Measurements from ENCODE around the gene EPM2A. TPM values are rescaled to one million over a fixed set of nuclear protein-coding genes. Genes with fewer than 3 reads are reported as not detected.
"Not testable (repeated sequence)": the region's sequence is repeated elsewhere in the genome, so short reads cannot be mapped to it uniquely, and the experiment has no call there.

EPM2A gene
- total RNA-seq, 1 donor from 2014 or later: 6.4 TPM

DNA sequence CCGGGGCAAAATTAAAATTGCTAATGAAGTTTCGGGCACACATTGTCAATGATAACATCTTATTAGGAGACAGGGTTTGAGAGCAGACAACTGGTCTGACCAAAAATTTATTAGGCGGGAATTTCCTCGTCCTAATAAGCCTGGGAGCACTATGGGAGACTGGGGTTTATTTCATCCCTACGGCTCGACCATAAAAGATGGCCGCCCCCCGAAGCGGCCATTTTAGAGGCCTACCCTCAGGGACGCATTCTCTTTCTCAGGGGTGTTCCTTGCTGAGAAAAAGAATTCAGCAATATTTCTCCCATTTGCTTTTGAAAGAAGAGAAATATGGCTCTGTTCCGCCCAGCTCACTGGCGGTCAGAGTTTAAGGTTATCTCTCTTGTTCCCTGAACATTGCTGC is 37.9 kb downstream of the EPM2A start:
- DNase-seq (ENCODE audit: low spot score); H3K9me3 Mint-ChIP-seq; intact Hi-C loops (cut with micrococcal nuclease); H3K27me3 Mint-ChIP-seq (ENCODE audit: low read depth); H3K4me3 Mint-ChIP-seq (ENCODE audit: low read depth); H3K27ac Mint-ChIP-seq; H3K36me3 Mint-ChIP-seq (ENCODE audit: low read depth); H3K4me1 Mint-ChIP-seq (ENCODE audit: low read depth): not testable (repeated sequence)

DNA sequence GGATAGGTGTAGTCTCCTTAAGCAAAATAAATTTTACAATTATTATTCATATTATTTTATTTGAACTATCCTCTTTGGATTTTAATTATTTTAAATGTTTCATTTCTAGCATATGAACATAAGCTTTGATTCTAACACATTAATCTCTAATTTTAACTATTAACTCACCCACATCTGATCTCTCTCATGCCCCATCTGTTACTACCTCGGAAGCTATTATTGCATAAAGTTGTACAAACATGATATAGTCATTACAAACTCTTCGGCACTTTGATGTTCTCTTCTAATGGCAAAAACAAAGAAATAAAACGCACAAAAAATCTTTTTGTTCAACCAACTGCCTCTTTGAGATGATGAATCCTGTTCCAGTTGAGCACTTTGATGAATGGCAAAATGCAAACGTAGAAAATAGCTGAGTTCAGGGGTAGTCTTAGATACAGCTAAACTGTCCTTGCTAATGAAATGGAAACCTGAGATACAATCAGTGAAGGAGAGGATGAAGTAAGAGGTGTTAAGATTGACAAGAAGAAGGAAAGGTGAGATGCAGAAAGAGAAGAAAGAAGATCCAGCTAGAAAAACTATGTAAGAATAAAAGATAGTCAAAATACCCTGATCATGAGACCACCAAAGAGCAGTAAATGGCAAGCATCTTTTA is 41.1 kb downstream of the EPM2A start:
- no peaks in the 10 kb centered on the region for H3K4me1 Mint-ChIP-seq (ENCODE audit: low read depth)
- no peaks in the 10 kb centered on the region for H3K27me3 Mint-ChIP-seq (ENCODE audit: low read depth)
- H3K4me3 Mint-ChIP-seq (ENCODE audit: low read depth): no peak overlapping the region
- DNase-seq (ENCODE audit: low spot score): no peak
- H3K9me3 Mint-ChIP-seq: peaks cover 5% of the 10 kb centered on the region
- intact Hi-C loops (cut with micrococcal nuclease): no loop called here
- H3K36me3 Mint-ChIP-seq (ENCODE audit: low read depth): no peaks in the 10 kb centered on the region
- no peak overlapping the region for H3K27ac Mint-ChIP-seq

GRCh38 chr6:145690969-145691368 is 44.4 kb downstream of the EPM2A start:
- intact Hi-C loops (cut with micrococcal nuclease): no loop called here
- H3K4me1 Mint-ChIP-seq (ENCODE audit: low read depth): peaks cover 3% of the 10 kb centered on the region
- DNase-seq (ENCODE audit: low spot score): no peak
- H3K27me3 Mint-ChIP-seq (ENCODE audit: low read depth): no peaks in the 10 kb centered on the region
- H3K36me3 Mint-ChIP-seq (ENCODE audit: low read depth): no peaks in the 10 kb centered on the region
- H3K27ac Mint-ChIP-seq: no peak overlapping the region
- H3K9me3 Mint-ChIP-seq: no peaks in the 10 kb centered on the region
- H3K4me3 Mint-ChIP-seq (ENCODE audit: low read depth): no peak overlapping the region

DNA sequence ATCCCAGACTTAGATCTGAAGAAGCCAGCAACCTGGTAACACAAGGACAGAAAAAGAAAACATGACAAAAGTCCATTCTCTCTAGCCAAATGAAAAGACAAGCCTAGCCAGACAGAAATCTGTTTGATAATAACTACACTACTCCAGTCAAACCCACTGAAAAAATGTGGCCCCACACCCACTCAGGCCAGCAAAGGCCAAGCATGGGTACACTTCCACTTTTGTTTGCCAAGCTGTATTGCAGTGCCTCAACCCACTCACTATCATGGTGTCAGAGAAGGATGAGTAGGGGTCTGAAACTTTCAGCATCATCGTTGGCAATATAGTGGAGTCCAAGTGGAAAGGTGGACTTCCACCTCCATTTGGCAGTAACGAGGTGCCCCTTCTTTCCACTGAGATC is 45.8 kb downstream of the EPM2A start:
- intact Hi-C loops (cut with micrococcal nuclease): no loop called here
- DNase-seq (ENCODE audit: low spot score): no peak
- Mint-ChIP-seq H3K36me3 (ENCODE audit: low read depth) (peaks cover 2% of the 10 kb centered on the region), H3K4me3 (ENCODE audit: low read depth) (no peak overlapping the region), H3K27me3 (ENCODE audit: low read depth) (no peaks in the 10 kb centered on the region), H3K9me3 (no peaks in the 10 kb centered on the region), H3K27ac (no peak overlapping the region), H3K4me1 (ENCODE audit: low read depth) (peaks cover 3% of the 10 kb centered on the region)

DNA sequence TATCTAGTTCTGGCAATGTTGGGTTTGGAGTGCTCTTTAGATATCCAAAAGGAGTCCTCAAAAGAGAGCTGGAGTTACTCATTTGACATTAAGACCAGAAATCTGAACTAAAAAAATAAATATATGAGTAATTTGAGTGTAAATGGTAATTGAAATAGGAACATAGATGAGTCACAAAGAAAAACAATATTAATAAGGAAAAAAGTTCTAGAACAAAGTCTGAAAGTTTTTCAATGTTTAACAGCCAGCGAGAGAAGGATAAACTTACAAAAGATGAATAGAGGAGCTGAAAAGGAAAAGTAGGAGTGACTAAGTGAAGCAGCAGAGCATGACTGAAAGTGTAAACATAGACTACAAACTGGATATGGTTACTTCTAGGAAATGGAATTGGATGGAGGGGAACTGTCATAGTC is 46.8 kb downstream of the EPM2A start:
- no peaks in the 10 kb centered on the region for H3K9me3 Mint-ChIP-seq
- H3K4me3 Mint-ChIP-seq (ENCODE audit: low read depth): no peak overlapping the region
- intact Hi-C loops (cut with micrococcal nuclease): no loop called here
- H3K36me3 Mint-ChIP-seq (ENCODE audit: low read depth): peaks cover 4% of the 10 kb centered on the region
- no peak overlapping the region for H3K27ac Mint-ChIP-seq
- peaks cover 3% of the 10 kb centered on the region for H3K4me1 Mint-ChIP-seq (ENCODE audit: low read depth)
- H3K27me3 Mint-ChIP-seq (ENCODE audit: low read depth): no peaks in the 10 kb centered on the region
- no peak for DNase-seq (ENCODE audit: low spot score)

- no peak overlapping the region for H3K4me3 Mint-ChIP-seq (ENCODE audit: low read depth)
- H3K27me3 Mint-ChIP-seq (ENCODE audit: low read depth): no peaks in the 10 kb centered on the region
- peaks cover 13% of the 10 kb centered on the region for H3K36me3 Mint-ChIP-seq (ENCODE audit: low read depth)
- DNase-seq (ENCODE audit: low spot score): no peak
- peaks cover 6% of the 10 kb centered on the region for H3K9me3 Mint-ChIP-seq
- intact Hi-C loops (cut with micrococcal nuclease): no loop called here
- no peak overlapping the region for H3K27ac Mint-ChIP-seq
- peaks cover 3% of the 10 kb centered on the region for H3K4me1 Mint-ChIP-seq (ENCODE audit: low read depth)
These were observed 49.4 kb downstream of the EPM2A start for GRCh38 chr6:145685932-145686331.

DNA sequence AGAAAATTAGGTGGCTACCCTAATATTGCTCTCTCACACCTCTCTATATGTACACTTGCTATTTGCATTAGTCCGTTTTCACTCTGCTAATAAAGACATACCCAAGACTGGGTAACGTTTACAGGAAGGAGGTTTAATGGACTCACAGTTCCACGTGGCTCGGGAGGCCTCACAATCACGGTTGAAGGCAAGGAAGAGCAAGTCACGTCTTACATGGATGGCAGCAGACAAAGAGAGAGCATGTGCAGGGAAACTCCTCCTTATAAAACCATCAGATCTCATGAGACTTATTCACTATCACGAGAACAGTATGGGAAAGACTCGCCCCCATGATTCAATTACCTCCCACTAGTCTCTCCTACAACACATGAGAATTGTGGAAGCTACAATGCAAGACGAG is 53.4 kb downstream of the EPM2A start:
- no peak for DNase-seq (ENCODE audit: low spot score)
- Mint-ChIP-seq H3K27ac (no peak overlapping the region), H3K9me3 (peaks cover 17% of the 10 kb centered on the region), H3K4me3 (ENCODE audit: low read depth) (no peak overlapping the region), H3K4me1 (ENCODE audit: low read depth) (no peaks in the 10 kb centered on the region), H3K27me3 (ENCODE audit: low read depth) (no peaks in the 10 kb centered on the region), H3K36me3 (ENCODE audit: low read depth) (peaks cover 13% of the 10 kb centered on the region)
- intact Hi-C loops (cut with micrococcal nuclease): no loop called here

DNA sequence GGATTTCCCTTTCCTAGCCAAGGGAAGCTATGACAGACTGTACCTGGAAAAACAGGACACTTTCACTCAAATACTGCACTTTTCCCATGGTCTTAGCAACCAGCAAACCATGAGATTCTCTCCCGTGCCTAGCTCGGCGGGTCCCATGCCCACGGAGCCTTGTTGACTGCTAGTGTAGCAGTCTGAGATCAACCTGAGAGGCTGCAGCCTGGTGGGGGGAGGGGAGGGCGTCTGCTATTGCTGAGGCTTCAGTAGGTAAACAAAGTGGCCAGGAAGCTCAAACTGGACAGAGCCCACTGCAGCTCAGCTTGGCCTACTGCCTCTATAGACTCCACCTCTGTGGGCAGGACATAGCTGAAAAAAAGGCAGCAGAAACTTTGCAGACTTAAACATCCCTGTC is 61.8 kb downstream of the EPM2A start:
- Mint-ChIP-seq H3K4me1 (ENCODE audit: low read depth) (no peaks in the 10 kb centered on the region), H3K36me3 (ENCODE audit: low read depth) (no peaks in the 10 kb centered on the region), H3K27ac (no peak overlapping the region), H3K4me3 (ENCODE audit: low read depth) (no peak overlapping the region), H3K27me3 (ENCODE audit: low read depth) (no peaks in the 10 kb centered on the region), H3K9me3 (peaks cover 3% of the 10 kb centered on the region)
- no peak for DNase-seq (ENCODE audit: low spot score)
- intact Hi-C loops (cut with micrococcal nuclease): no loop called here

GRCh38 chr6:145670311-145670710 is 65.0 kb downstream of the EPM2A start:
- H3K36me3 Mint-ChIP-seq (ENCODE audit: low read depth): no peaks in the 10 kb centered on the region
- intact Hi-C loops (cut with micrococcal nuclease): no loop called here
- H3K27ac Mint-ChIP-seq: no peak overlapping the region
- H3K4me3 Mint-ChIP-seq (ENCODE audit: low read depth): no peak overlapping the region
- DNase-seq (ENCODE audit: low spot score): no peak
- no peaks in the 10 kb centered on the region for H3K9me3 Mint-ChIP-seq
- no peaks in the 10 kb centered on the region for H3K27me3 Mint-ChIP-seq (ENCODE audit: low read depth)
- H3K4me1 Mint-ChIP-seq (ENCODE audit: low read depth): no peaks in the 10 kb centered on the region

DNA sequence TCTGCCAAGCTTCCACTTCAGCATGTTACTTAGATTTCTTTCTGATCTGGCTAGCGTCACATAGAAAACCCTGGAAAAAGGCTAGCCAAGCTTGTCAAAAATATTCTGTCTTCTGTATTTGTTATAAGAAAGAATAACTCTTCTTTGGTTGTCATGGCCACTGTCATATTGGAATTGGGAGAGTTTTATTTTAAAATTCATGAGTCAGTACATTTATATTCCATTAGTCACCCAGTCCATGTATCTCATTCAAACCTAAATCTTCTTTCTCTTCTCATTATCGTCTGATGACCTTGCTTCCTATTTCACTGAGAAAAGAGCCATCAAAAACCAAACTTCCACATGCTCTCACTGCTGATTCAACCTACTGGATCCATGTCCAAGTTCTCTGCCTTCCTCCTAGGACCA is 65.7 kb downstream of the EPM2A start:
- Mint-ChIP-seq H3K27ac (no peak overlapping the region), H3K36me3 (ENCODE audit: low read depth) (no peaks in the 10 kb centered on the region), H3K27me3 (ENCODE audit: low read depth) (no peaks in the 10 kb centered on the region), H3K9me3 (no peaks in the 10 kb centered on the region), H3K4me3 (ENCODE audit: low read depth) (no peak overlapping the region), H3K4me1 (ENCODE audit: low read depth) (no peaks in the 10 kb centered on the region)
- intact Hi-C loops (cut with micrococcal nuclease): no loop called here
- DNase-seq (ENCODE audit: low spot score): no peak

GRCh38 chr6:145668844-145669243 is 66.5 kb downstream of the EPM2A start:
- Mint-ChIP-seq H3K27me3 (ENCODE audit: low read depth) (no peaks in the 10 kb centered on the region), H3K4me3 (ENCODE audit: low read depth) (no peak overlapping the region), H3K27ac (no peak overlapping the region), H3K36me3 (ENCODE audit: low read depth) (no peaks in the 10 kb centered on the region), H3K9me3 (no peaks in the 10 kb centered on the region), H3K4me1 (ENCODE audit: low read depth) (no peaks in the 10 kb centered on the region)
- intact Hi-C loops (cut with micrococcal nuclease): no loop called here
- DNase-seq (ENCODE audit: low spot score): no peak

DNA sequence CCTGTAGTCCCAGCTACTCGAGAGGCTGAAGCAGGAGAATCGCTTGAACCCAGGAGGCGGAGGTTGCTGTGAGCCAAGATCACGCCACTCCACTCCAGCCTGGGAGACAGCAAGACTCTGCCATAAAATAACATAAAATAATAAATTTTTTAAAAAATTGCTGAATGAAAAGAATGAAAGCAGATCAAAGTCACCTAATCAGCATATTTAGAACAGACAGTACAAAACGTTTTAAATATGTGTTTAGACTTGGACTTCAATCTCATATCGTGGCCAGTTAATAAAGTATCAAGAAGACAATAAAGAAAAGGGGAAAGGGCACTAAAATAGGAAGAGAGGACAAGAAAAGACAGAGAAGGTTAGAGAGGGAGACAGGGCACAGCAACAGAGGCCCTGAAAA is 74.6 kb downstream of the EPM2A start:
- H3K27me3 Mint-ChIP-seq (ENCODE audit: low read depth): no peaks in the 10 kb centered on the region

GRCh38 chr6:145656128-145656527 is 79.2 kb downstream of the EPM2A start:
- Mint-ChIP-seq H3K27me3 (ENCODE audit: low read depth) (no peaks in the 10 kb centered on the region), H3K4me1 (ENCODE audit: low read depth) (peaks cover 6% of the 10 kb centered on the region), H3K4me3 (ENCODE audit: low read depth) (no peak overlapping the region), H3K27ac (no peak overlapping the region), H3K9me3 (no peaks in the 10 kb centered on the region), H3K36me3 (ENCODE audit: low read depth) (no peaks in the 10 kb centered on the region)
- intact Hi-C loops (cut with micrococcal nuclease): no loop called here
- DNase-seq (ENCODE audit: low spot score): no peak

More for the DNA sequence above, 74.6 kb downstream of the EPM2A start:
- H3K9me3 Mint-ChIP-seq: peaks cover 4% of the 10 kb centered on the region
- peaks cover 2% of the 10 kb centered on the region for H3K36me3 Mint-ChIP-seq (ENCODE audit: low read depth)
- H3K27ac Mint-ChIP-seq: no peak overlapping the region
- no peak overlapping the region for H3K4me3 Mint-ChIP-seq (ENCODE audit: low read depth)
- DNase-seq (ENCODE audit: low spot score): no peak
- intact Hi-C loops (cut with micrococcal nuclease): no loop called here
- peaks cover 9% of the 10 kb centered on the region for H3K4me1 Mint-ChIP-seq (ENCODE audit: low read depth)

DNA sequence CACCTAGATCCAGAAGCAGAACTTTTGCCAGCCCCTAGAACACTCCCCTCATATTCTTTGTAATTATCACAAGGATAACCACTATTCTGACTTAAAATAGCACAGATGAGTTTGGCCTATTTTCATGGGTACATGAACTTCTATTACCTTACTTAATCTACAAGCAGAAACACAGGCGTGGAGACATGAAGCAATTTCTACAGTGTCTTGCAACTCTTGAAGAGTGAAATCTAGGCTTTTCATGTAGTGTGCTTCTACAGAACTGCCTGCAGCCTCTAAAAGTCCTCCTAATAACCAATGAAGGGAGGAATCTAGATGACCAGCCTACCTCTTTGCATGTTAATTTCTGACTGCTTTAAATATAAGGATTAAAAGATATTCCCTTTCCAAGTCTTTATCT is 82.7 kb downstream of the EPM2A start:
- H3K4me3 Mint-ChIP-seq (ENCODE audit: low read depth): no peak overlapping the region
- intact Hi-C loops (cut with micrococcal nuclease): no loop called here
- H3K4me1 Mint-ChIP-seq (ENCODE audit: low read depth): peaks cover 3% of the 10 kb centered on the region
- H3K36me3 Mint-ChIP-seq (ENCODE audit: low read depth): no peaks in the 10 kb centered on the region
- H3K27ac Mint-ChIP-seq: no peak overlapping the region
- no peaks in the 10 kb centered on the region for H3K27me3 Mint-ChIP-seq (ENCODE audit: low read depth)
- no peak for DNase-seq (ENCODE audit: low spot score)
- H3K9me3 Mint-ChIP-seq: no peaks in the 10 kb centered on the region
